SW 1271 (cell line): ENCODE measurements around the gene DUSP11.
A peak's percentile ranks its signal among the peaks of the same experiment; 100 is the strongest.
"Not testable (repeated sequence)": the region's sequence is repeated elsewhere in the genome, so short reads cannot be mapped to it uniquely, and the experiment has no call there.

Experiments used
- DNase-seq, 2 experiments: peaks; one replicate each; lab custom pipeline; 2025; lab: John Stamatoyannopoulos, UW

DUSP11 gene

DNA sequence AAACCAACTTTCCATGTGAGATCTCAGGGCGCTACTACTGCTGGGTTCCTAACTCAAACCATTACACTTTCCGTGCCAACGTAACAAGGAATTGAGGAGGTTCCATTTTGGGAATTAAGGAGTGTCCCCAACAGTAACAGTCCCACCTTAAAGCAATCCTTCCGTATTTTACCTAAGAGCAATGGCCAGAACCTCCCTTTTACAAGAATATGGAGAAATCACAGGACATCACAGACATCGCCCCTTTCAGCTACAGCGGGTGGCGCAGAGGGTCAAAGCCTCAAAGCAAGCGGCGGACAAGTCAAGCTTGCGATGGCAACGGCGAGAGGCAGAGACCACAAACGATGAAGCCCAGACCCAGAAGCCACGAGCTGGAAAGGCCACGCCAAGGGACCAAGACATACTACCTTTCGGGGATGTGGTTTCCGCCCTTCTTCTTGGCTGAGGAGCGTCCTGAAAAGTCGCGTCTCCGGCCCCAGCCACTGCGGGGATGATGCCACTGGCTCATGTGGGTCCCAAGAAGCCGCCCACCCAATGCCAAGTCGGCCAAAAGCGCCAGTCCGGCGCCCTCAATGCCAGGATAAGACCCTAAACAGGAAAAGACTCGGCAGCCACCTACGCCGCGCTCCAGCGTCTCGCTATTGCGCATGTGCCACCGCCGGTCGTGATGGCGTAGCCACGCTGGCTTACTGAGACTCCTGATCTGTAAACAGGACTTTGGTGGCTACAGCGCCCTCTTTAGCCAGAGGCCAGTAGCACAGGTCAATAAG lies at the start of gene DUSP11:
Gene DUSP11 (minus strand): TSS at position 637 of the 770 bp plus-strand sequence. CDS start 129 bp downstream, at position 508.
- peak; percentile 80 to 86 for DNase-seq

DNA sequence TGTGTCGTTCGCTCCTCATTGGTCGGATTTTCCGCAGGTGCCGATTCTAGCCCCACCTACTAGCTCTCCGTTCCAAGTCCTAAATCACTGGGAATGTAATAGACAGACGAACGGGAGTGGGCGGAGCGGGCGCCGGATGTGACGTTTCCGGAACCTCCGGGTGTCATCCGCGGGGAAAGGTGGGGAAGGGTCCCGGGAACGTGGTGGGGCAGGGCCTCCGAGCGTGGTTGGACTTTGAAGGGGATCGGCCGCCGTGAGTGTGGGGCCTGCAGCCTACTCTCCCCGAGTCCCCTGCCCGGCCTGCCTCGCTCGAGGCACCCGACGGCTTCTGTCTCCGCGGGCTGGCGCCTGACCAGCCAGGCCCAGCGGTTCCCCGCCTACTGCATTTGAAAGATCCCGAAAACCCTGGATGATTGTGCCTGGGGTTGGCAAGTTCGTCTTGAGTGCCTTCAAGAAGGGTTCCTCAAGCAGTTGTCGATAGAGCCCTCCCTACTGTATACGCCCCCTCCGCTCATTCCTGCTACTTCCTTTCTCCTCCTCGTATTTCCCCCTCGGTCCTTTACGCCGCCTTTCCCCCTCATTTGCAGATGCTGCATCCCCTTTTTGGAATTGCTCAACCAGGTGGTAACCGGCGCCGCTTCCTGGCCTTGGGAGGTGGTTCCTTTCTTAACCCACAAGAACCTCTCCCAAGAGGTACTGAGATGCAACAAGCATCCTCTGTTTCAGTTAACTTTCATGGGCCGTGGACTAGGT lies 49.1 kb upstream of the DUSP11 start, which contains the start of gene STAMBP:
Gene STAMBP (plus strand): TSS at position 144 of the 753 bp plus-strand sequence. CDS start 1,896 bp downstream, outside the sequence.
- DNase-seq = peak; percentile 84 to 96

DNA sequence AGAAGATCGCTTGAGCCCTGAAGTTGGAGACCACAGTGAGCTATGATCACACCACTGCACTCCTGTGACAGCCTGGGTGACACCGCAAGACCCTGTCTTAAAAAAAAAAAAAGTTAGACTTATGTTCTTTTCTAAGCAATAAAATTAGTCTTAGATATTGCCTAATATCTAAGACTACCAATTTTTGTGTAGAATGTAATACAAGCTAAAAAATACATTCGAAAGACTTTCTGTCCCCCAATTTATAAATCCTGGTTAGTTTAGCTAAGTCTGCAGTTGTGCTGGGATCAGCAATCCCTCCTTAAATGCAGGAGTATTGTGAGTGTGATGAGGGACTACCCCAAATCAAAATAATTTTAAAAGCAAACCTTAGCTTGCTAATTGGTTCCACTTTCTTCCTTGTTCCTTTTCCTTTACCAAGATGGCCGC lies 48.5 kb upstream of the DUSP11 start:
- no peak for DNase-seq

DNA sequence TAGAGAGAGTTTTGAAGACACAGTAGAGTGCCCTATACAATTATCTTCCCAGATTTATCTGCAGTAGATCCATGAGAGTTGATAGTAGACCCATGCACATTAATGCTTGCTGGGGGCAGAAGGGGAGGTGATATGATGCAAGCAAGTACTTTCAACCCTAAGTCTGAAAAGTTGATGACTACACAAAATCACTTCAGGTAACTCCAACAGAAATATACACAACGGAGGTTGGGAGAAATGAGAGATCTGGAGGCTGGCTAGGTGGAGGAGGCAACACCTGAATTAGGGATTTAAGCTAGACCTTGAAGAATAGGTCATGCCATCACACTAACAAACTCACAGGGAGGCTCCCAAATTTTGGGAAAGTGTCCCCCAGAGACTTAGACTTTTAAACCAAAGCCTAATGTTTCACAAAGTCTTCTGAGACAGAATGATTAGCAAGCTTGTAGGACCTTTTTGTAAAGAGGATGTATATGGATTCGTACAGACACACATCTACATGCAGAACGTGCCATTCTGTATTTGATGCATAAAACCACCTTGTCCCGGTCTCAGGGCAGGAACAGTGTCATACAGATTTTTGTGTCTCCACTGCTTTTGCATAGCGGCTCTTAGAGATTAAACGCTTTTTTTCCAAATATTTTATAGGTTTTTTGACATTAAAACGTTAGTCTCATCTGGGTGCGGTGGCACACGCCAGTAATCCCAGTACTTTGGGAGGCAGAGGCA lies 47.9 kb upstream of the DUSP11 start:
- no peak for DNase-seq

GRCh38 chr2:73827018-73827417 lies 47.1 kb upstream of the DUSP11 start:
- peak in 1 of 2 experiments; percentile 66 for DNase-seq

- DNase-seq = no peak
Observed at GRCh38 chr2:73825408-73825807, 45.5 kb upstream of the DUSP11 start.

DNA sequence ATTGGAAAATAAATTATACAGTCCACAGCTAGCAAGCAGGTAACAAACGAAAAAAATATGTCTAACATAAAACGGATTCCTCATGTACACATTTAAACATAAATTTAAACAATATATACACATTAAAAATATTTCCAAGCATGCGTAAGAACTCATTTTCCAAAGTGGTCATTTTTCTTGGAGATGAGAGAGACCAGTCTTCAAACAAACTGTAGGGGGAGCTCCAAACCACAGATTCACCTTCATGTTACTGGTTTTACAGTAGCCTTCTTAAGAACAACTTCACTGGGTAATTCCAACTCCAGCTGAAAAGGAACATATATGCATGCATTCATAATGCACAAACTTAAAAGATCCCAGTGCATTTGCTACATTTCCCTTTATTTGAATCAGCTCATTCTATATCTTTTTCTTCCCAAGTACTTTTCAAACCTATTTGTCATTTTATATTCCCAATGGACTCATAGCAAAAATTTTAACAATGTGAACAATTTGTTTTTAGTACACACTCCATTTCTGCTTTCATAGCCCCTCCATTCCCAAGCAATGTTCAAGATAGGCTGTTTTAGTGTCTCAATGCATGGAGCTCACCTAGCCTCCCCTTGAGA lies 44.1 kb upstream of the DUSP11 start:
- peak; percentile 29 to 74 for DNase-seq

DNA sequence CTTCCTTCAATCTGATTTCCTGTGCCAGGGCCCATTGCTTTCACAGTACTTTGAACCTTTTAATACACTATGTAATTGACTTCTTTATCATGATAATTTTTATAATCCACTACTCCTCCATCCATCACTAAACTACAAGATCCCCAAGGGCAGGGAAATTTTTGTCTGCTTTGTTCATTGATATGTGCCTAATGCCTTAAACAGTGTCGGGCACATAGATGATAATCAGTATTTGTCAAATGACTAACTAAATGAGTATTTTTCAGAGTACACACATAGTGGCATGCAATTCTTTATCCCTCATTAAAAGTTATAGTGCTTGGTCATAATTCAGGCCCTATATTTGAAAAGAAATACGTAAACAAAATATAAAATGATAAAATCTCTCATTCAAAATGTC lies 43.5 kb upstream of the DUSP11 start:
- no peak for DNase-seq

DNA sequence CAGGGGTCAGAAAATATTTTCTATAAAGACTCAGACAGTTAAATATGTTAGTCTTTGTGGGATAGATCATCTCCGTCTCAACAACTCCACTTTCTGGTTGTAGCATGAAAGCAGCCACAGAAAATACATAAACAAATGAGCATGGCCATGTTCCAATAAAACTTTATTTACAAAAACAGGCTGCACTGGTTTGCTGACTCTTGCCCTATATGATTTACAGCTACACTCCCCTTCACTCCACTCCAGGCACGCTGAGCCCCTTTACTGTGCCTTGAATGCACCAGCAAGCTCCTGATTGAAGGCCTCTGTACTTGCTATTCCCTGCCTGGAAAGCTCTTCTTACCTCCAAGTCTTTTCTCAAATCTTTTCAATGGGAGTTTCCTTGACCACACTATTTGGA lies 43.1 kb upstream of the DUSP11 start:
- no peak for DNase-seq

DNA sequence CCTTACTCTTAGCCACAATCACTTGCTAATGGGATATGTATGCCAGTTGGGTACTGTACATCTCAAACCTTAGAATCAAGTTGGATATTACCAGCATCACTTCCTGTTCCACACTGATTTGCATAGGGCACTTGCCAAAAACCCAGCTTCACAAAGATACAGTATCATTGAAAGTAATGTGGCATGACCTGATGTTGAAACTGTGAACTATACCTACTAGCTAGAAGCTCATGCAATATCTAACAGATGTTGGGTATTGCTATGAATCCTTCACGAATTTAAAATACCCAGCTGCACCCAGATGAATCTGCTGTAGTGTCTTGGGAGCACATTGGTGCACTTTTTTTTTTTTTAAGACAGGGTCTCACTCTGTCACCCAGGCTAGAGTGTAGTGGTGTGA lies 42.4 kb upstream of the DUSP11 start:
- DNase-seq = no peak

DNA sequence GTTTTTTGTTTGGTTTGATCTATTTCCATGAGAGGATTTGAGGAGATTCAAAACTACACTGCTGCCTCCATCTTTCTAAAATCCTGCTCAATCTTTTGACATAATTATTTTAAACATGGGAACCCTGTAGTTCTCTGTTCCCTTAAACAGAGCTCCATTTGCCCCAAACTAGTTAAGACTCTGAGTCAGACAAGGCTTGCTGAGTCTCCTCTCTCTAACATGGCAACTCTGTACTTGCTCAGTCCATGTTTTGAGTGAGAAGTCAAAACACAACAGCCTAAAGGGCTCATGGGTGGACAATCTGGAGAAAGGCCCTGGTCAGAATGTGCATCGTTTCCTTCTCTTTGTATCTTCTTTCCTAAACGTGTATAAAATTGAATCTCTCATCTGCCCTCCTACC lies 41.8 kb upstream of the DUSP11 start:
- no peak for DNase-seq

DNA sequence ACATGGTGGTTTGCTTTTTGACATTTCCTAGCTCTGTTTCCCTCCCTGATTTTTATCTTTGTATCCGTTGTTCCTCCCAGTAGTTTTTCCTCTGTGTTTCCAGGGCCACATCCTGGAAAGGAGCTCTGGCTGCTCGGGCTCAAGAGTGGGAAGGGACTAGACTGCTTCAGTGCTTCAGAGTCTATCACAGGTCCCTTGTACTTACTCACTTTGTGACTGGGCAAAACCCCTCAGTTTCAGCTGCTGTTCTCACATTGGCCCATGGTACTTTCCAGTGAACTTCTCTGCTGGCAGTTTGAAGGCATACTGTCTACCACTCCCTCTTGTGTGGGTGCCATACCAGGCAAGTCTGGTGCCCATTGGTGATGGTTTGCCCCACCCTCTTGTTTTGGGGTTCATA lies 41.3 kb upstream of the DUSP11 start:
- no peak for DNase-seq

- DNase-seq = no peak
Observed at GRCh38 chr2:73818296-73818695, 38.4 kb upstream of the DUSP11 start.

DNA sequence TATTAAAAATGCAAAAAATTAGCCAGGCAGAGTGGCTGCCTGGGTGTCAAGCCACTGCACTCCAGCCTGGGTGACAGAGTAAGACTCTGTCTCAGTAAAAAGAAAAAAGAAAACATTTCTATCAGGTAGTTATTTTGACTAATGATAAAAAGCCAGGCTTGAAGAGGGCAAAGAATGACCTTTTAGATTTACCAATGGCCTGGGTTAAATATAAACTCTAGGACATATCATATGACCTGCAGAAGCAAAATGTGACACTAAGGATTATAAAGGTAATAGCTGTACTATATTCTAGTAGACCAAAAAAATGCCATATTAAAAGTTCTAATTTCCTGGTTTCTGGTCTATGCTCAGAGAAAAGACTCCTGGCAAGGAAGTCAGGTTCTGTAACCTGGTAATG lies 32.7 kb upstream of the DUSP11 start:
- no peak for DNase-seq

- DNase-seq = no peak
Observed at GRCh38 chr2:73811878-73812277, 32.0 kb upstream of the DUSP11 start.

DNA sequence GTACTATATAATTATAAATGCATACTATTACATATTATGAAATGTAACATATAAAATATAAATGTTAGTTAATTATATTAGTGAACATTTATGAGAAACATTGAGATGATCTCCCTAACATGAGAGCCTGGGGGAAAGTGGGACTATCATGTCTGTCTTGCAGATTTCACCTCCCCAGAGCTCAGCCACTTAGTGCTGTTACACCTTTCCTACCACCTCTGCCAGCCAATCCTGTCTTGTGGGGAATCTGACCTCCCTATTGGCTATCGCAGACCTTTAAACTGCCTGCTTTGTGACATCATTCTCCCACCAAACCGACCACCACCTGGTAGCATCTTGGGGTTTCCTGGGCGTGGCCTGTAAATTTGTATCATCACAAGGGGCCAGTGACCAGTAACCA lies 4.0 kb upstream of the DUSP11 start, which contains the start of gene C2orf78:
Gene C2orf78 (plus strand): TSS at position 301 of the 400 bp plus-strand sequence. CDS start 127 bp downstream, outside the sequence.
- not testable (repeated sequence) for DNase-seq

DNA sequence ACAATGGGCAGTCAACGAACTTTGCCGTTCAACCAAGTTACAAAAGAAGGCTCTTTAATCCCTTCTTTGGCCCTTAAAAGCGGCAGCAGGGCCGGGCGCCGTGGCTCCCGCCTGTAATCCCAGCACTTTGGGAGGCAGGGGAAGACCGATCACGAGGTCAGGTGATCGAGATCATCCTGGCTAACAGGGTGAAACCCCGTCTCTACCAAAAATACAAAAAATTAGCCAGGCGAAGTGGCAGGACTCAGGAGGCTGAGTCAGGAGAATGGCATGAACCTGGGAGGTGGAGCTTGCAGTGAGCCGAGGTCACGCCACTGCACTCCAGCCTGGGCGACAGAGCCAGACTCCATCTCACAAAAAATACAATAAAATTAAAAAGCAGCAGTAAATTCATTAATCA lies 3.5 kb upstream of the DUSP11 start:
- DNase-seq = not testable (repeated sequence)

GRCh38 chr2:73780237-73780582 lies 307 bp upstream of the DUSP11 start:
- no peak for DNase-seq

DNA sequence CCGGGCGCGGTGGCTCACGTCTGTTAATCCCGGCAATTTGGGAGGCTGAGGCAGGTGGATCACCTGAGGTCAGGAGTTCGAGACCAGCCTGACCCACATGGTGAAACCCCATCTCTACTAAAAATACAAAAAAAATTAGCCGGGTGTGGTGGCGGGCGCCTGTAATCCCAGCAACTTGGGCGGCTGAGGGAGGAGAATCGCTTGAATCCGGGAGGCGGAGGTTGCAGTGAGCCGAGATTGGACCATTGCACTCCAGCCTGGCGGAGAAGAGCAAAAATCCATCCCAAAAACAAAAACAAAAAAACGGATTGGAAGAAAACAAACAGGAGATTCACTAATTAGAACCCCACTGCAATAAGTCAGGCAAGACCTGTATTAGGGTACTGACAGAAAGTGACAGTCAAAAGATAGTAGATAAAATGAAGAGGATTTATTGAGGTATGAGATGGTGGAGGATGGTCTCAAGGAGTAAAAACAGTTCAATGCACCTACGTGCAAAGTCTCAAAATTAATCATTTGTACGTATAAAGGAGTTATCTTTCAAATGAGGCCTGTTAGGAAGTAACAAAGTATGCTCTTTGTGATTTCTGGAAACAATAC lies 936 bp downstream of the DUSP11 start:
- not testable (repeated sequence) for DNase-seq

GRCh38 chr2:73776869-73777519 lies 2.9 kb downstream of the DUSP11 start:
- no peak for DNase-seq

- no peak for DNase-seq
Observed at GRCh38 chr2:73776381-73776780, 3.5 kb downstream of the DUSP11 start.
